Measurements from ENCODE around the gene PATL1.
"Not testable (repeated sequence)": the region's sequence is repeated elsewhere in the genome, so short reads cannot be mapped to it uniquely, and the experiment has no call there.

The PATL1 gene

DNA sequence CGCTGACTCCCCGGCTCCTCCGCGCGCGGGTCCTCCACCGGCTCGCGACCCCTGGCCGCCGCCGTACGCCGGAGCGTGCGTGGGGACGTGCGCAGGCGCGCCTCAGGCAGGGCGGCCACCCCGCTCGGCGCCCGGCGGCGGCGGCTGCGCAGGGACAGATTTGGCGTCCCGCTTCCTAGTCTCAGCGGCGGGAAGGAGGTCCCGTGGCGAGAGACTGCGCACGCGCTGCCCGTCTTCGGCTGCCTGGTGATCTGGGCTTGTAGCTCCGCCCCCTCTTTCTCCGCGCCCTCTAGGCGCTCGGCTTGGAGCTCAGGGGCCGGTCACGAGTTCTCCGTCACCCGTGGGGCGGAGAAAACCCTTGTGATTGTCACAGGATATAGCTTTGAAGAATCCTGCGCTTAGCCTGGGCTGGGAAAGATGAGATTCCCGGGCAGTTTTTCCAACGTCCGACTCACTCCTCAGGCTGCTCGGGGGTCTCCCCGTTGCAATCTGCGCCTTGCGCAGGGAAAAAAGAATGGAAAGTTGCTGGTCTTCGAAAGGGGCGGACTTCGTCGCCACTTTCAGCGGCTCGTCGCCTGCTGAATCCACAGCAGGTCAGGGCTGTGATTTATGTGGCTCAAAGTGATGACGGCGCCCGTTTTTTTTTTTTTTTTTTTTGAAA, at the start of gene PATL1:
Gene PATL1, minus strand, starts transcription at position 88 of the 661 bp plus-strand sequence. CDS start 142 bp downstream, outside the sequence.
- peak; percentile 99 for DNase-seq (ENCODE audit: low spot score)

DNA sequence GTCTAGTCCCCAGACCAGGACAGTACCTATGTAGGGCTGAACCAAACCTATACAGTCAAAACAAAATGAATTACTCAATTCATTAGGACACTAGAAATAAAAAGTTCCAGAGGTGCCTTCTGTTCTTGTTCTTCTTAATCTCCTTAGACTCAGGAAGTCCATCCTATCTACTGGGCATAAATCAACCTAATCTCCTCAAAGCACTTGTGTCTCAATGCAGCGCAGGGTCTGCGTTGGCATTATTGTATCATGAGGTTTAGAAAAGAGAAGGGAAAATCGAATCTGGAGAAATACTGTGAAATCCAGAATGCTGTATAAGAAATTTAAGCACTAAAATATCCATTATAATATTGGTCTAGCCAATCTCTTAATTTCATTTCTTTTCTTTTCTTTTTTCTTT, 47.2 kb upstream of the PATL1 start:
- DNase-seq (ENCODE audit: low spot score), result no peak

- DNase-seq (ENCODE audit: low spot score), result no peak
Measured at GRCh38 chr11:59713745-59714144, 44.9 kb upstream of the PATL1 start, which contains the start of gene OR10V1. Gene OR10V1 (minus strand): TSS chr11:59713845. CDS start chr11:59713845, 0 bp downstream.

DNA sequence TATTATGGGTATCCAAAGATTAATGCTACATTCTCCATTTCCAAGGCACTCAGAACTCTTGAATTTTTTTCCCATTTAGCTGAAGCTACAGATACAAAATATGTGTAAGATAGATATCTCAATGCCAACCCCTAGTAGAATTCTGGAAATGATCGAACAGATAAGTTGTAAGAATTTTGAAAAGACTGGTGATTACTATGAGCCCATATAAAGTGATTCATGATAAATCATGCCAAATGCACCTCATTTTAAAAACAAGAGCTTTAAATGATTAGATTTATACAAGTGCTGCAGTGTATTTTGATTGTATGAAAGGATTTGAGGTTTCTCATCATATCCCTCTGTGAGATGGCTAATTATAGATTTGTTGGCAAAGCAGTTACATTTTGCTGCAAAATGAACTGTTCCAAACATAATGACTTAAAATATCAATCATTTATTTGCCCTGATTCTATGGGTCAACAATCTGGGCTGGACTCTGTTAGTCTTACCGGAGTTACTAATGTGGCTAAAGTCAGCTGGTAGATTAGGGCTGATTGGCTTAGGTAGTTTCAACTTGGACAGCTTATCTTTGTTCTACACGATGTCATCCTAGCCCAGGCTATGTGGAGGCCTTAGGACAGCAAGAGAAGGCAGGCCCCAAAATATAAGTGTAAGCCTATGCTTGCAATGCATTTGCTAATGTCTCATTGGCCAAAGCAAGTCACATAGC, 41.5 kb upstream of the PATL1 start:
- no peak for DNase-seq (ENCODE audit: low spot score)

DNA sequence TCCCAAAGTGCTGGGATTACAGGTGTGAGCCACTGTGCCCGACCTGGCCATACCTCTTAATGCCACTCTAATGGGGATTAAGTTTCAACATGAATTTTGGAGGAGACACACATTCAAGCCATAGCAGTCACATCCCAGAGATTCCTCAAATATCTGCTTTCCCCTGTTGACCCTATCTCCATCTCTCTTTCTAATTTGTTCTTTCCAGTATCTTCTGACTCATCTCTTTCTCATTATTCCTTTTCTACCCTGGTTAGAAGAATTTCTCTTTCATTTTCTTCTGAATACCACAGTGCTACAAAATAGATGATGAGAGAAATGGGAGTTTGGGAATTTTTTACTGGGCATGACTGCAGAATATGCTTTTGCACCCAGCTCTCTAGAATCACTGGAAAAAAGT, 39.7 kb upstream of the PATL1 start:
- DNase-seq (ENCODE audit: low spot score), result no peak

DNA sequence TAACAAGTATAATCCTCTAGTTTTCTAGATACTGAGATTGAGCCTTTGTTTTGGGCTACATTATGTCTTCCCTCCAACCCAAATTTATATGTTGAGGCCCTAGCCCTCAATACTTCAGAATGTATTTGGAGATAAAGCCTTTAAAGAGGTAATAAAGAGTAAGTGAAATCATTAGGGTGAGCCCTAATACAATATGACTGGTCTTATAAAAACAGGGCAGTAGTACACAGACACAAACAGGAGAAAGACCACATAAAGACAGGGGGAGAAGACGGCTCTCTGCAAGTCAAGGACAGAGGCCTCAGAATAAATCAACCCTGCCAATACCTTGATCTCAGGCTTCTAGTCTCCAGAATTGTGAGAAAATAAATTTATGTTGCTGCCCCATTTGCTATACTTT, 38.5 kb upstream of the PATL1 start:
- DNase-seq (ENCODE audit: low spot score), result no peak

GRCh38 chr11:59706518-59707285, 37.9 kb upstream of the PATL1 start:
- no peak for DNase-seq (ENCODE audit: low spot score)

- DNase-seq (ENCODE audit: low spot score), result no peak
Measured at GRCh38 chr11:59705294-59705693, 36.5 kb upstream of the PATL1 start.

- not testable (repeated sequence) for DNase-seq (ENCODE audit: low spot score)
Measured at GRCh38 chr11:59703515-59703914, 34.7 kb upstream of the PATL1 start.

GRCh38 chr11:59700157-59700556, 31.3 kb upstream of the PATL1 start:
- not testable (repeated sequence) for DNase-seq (ENCODE audit: low spot score)

GRCh38 chr11:59698506-59698905, 29.7 kb upstream of the PATL1 start:
- DNase-seq (ENCODE audit: low spot score), result no peak

DNA sequence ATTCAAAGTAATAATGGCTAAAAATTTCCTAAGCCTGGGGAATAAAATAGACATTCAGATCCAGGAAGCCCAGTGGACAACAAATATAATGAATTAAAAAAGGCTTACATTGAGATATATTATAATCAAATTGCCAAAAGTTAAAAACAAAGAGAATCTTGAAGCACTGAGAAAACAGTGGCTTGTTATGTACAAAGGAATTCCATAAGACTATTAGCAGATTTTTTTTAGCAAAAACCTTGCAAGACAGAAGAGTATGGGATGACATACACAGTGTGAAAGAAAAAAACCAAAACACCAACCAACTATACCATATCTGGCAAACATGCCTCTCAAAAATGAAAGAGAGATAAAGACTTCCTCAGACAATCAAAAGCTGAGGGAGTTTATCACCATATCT, 24.1 kb upstream of the PATL1 start:
- no peak for DNase-seq (ENCODE audit: low spot score)

DNA sequence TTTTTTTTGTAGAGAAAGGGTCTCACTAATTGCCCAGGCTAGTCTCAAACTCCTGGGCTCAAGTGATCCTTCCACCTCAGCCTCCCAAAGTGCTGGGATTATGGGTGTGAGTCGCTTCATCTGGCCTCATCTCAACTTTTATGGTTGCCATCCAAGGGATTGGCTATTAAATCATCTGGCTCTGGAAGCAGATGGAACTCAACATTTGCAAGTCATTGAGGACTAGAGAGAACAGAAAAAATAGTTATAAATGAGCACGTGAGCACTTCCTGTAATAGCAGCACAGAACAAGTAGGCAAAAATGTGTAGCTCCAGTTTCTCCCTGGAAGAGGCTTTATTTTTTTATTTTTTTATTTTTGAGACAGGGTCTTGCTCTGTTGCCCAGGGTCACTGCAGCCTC, 22.3 kb upstream of the PATL1 start:
- no peak for DNase-seq (ENCODE audit: low spot score)

DNA sequence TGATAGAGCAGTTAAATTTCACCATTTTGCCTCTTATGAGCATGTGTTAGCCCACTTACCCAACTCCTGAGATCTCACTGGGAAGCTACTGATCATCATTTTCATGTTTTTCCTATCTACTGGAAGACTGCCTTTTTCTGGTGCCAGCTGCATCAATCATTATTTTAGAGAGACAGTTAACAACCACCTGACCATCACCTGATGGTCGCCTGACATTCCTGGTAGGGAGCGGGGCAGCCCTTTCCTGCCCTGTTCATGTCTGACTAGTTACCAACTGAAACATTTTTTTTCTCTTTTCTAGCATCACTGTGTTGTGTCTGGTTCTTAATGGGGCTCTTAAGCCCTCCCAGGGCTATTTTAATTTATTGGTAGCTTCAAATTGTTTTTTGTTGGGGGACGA, 20.2 kb upstream of the PATL1 start:
- no peak for DNase-seq (ENCODE audit: low spot score)

DNA sequence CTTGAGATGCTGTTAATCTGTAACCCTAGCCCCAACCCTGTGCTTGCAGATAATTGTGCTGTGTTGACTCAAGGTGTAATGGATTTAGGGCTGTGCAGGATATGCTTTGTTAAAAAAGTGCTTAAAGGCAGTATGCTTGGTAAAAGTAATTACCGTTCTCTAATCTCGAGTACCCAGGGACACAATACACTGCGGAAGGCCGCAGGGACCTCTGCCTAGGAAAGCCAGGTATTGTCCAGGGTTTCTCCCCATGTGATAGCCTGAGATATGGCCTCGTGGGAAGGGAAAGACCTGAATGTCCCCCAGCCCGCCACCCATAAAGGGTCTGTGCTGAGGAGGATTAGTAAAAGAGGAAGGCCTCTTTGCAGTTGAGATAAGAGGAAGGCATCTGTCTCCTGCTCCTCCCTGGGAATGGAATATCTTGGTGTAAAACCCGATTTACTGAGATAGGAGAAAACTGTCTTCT, 12.5 kb upstream of the PATL1 start:
- DNase-seq (ENCODE audit: low spot score), result not testable (repeated sequence)

- peak; percentile 61 for DNase-seq (ENCODE audit: low spot score)
Measured at GRCh38 chr11:59680287-59681154, 11.7 kb upstream of the PATL1 start.

GRCh38 chr11:59679347-59679746, 10.5 kb upstream of the PATL1 start:
- DNase-seq (ENCODE audit: low spot score), result no peak

- no peak for DNase-seq (ENCODE audit: low spot score)
Measured at GRCh38 chr11:59678813-59679165, 10.0 kb upstream of the PATL1 start.

GRCh38 chr11:59678118-59678812, 9.4 kb upstream of the PATL1 start:
- no peak for DNase-seq (ENCODE audit: low spot score)

DNA sequence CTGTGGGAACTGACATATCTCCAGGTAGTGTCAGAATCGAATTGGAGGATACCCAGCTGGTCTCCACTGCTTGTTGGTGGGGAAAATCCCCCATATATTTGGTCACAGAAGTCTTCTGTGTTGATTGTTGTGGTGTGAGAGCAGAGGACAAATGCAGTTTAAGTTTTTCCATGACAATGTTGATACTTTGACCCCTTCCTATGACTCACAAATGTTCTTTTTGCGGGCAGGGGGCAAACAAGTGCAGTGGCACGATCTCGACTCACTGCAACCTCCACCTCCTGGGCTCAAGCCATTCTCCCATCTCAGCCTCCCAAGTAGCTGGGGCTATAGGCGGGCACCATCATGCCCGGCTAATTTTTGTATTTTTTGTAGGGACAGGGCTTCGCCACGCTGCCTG, 7.4 kb upstream of the PATL1 start:
- no peak for DNase-seq (ENCODE audit: low spot score)

GRCh38 chr11:59674291-59674690, 5.5 kb upstream of the PATL1 start:
- no peak for DNase-seq (ENCODE audit: low spot score)

Measured in CD4-positive, alpha-beta T cell treated with Interleukin-2 at 100 ng/mL for 4 hours (primary cell).